Endometrial microvascular endothelial cells (primary cell): Measurements from ENCODE around the gene LCK. TPM values are rescaled to one million over a fixed set of nuclear protein-coding genes. Genes with fewer than 3 reads are reported as not detected.

Experiments
- total RNA-seq: library from RNA; depleted of rRNA; stranded (reverse); fragments of >200 nt; gene quantifications from one replicate; pipeline ENCODE4 v1.2.3, GENCODE V29; 2015; ENCODE audit errors: inconsistent ontology term

LCK gene
- total RNA-seq, 1 donor from 2014 or later = not detected

Other genes starting within 250 kb of the LCK start
- gene KHDRBS1, start 237.4 kb upstream of the LCK start, total RNA-seq = 106 TPM
- 19.7 TPM for gene TMEM39B, start 178.3 kb upstream of the LCK start, total RNA-seq
- 52.8 TPM for gene KPNA6, start 143.2 kb upstream of the LCK start, total RNA-seq
- 69.8 TPM for gene TXLNA, start 71.6 kb upstream of the LCK start, total RNA-seq
- gene CCDC28B, start 50.7 kb upstream of the LCK start, total RNA-seq = 6.9 TPM
- 1.2 TPM for gene IQCC, start 45.6 kb upstream of the LCK start, total RNA-seq
- gene DCDC2B, start 42.2 kb upstream of the LCK start, total RNA-seq = not detected
- gene TMEM234, start 28.9 kb upstream of the LCK start, total RNA-seq = 16.3 TPM
- gene EIF3I, start 28.9 kb upstream of the LCK start, total RNA-seq = 474 TPM
- gene FAM167B, start 4.0 kb upstream of the LCK start, total RNA-seq = 9.3 TPM
- 173 TPM for gene HDAC1, start 40.8 kb downstream of the LCK start, total RNA-seq
- gene MARCKSL1, start 85.0 kb downstream of the LCK start, total RNA-seq = 70.8 TPM
- 1.6 TPM for gene FAM229A, start 111.2 kb downstream of the LCK start, total RNA-seq
- not detected for gene TSSK3, start 111.3 kb downstream of the LCK start, total RNA-seq
- gene BSDC1, start 143.2 kb downstream of the LCK start, total RNA-seq = 67.0 TPM
- not detected for gene ZBTB8B, start 213.8 kb downstream of the LCK start, total RNA-seq